Left ventricle myocardium inferior (tissue), 1 donor: Measurements from ENCODE around the gene TTLL6. TPM values are rescaled to one million over a fixed set of nuclear protein-coding genes. Genes with fewer than 3 reads are reported as not detected.

Source experiments
- DNase-seq: peaks from one replicate; pipeline ENCODE4 v3.0.0-alpha.2; 2020
- H3K27ac ChIP-seq: fragments of 200-600 bp; replicated peaks from 2 replicates; pipeline ENCODE4 v1.8.0; 2021
- H3K27me3 ChIP-seq: fragments of 200-600 bp; 2 replicates; pipeline ENCODE4 v1.8.0; 2021; ENCODE audit warnings: low read depth
- H3K36me3 ChIP-seq: fragments of 200-600 bp; 2 replicates; pipeline ENCODE4 v1.8.0; 2021
- H3K4me1 ChIP-seq: fragments of 200-600 bp; 2 replicates; pipeline ENCODE4 v1.8.0; 2021
- H3K4me3 ChIP-seq: fragments of 200-600 bp; 2 replicates; pipeline ENCODE4 v1.8.0; 2021; ENCODE audit warnings: mild to moderate bottlenecking, moderate library complexity
- H3K9me3 ChIP-seq: fragments of 200-600 bp; replicated peaks from 2 replicates; pipeline ENCODE4 v1.8.0; 2021
- intact Hi-C: fragments of 100-400 bp; cut with micrococcal nuclease; formaldehyde crosslinking; loops from one replicate; pipeline ENCODE4 v1.11.0; 2022
- long read RNA-seq: library from polyadenylated mRNA; unstranded; transcript quantifications from one replicate; pipeline ENCODE4 v2.0.0, GENCODE V29; 2021
- total RNA-seq: library from RNA; stranded (reverse); fragmentation: NEBNext Ultra II Directional; extraction: Animal tissue kit (Norgen Biotek cat#: 25700); gene quantifications from one replicate; pipeline ENCODE4 v1.2.1, GENCODE V29; 2021
- TF ChIP-seq, protein P1 (sequence below): fragments of 200-600 bp; IDR thresholded peaks from 2 replicates; pipeline ENCODE4 v1.8.0; 2021; ENCODE audit warnings: antibody characterized with exemption, mild to moderate bottlenecking, borderline replicate concordance
- donor health status: DM: no; HTN: yes; CAD: no; lungs with severe emphysema.

TTLL6 gene
- total RNA-seq, result not detected
- long read RNA-seq, result 0 reads

DNA sequence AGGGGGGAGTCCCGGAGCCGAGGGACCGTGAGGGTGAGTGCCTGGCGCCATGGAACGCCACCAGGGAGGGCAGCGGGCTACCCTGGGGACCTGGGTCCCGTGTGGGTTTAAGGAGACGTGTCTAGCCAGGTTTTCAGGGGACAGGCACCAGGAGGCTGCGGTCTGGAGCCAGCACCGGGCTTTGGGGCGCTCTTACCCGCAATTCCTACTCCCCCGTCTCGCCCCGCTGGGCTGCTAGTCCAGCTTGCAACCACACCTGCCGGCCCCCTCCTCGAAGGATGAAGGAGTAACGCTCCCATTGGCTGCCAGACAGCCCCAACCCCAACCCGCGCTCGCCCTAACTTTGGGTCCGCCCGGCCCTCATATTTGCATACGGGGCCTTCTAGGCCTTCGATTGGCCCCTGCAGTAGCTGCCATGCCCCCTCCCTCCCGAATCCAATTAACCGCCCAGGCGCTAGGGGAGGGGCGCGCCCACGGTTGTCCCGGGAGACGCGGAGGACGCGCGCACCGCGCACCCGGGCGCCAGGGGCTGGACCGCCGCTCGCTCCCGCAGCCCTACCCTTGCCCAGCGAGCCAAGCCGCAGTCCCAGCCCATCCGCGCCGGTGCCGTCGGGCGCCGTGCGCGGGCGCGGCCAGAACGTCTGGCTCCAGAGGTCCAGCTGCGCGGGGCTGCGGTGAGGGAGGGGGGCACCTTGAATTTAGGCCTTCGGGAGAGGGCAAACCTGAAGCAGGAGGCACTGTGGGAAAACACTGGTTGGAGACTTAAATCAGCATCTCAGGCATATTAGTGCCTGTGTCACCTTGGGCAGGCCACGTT, at the start of gene TTLL6:
Gene TTLL6, minus strand, starts transcription at position 456 of the 817 bp plus-strand sequence. Its CDS starts 157 bp downstream, at position 299.
- H3K27ac ChIP-seq, result peak within 1 kb of the TSS; percentile 31
- no peaks in the 10 kb centered on the region for H3K36me3 ChIP-seq
- intact Hi-C loops, result no loop called here
- H3K27me3 ChIP-seq, result peaks cover 9% of the 10 kb centered on the region
- DNase-seq, result peak; percentile 84
- H3K4me3 ChIP-seq, result peak within 1 kb of the TSS; percentile 63
- peaks cover 18% of the 10 kb centered on the region for H3K4me1 ChIP-seq
- H3K9me3 ChIP-seq, result no peaks in the 10 kb centered on the region
- TF ChIP-seq, protein P1, sequence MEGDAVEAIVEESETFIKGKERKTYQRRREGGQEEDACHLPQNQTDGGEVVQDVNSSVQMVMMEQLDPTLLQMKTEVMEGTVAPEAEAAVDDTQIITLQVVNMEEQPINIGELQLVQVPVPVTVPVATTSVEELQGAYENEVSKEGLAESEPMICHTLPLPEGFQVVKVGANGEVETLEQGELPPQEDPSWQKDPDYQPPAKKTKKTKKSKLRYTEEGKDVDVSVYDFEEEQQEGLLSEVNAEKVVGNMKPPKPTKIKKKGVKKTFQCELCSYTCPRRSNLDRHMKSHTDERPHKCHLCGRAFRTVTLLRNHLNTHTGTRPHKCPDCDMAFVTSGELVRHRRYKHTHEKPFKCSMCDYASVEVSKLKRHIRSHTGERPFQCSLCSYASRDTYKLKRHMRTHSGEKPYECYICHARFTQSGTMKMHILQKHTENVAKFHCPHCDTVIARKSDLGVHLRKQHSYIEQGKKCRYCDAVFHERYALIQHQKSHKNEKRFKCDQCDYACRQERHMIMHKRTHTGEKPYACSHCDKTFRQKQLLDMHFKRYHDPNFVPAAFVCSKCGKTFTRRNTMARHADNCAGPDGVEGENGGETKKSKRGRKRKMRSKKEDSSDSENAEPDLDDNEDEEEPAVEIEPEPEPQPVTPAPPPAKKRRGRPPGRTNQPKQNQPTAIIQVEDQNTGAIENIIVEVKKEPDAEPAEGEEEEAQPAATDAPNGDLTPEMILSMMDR, result no peak

DNA sequence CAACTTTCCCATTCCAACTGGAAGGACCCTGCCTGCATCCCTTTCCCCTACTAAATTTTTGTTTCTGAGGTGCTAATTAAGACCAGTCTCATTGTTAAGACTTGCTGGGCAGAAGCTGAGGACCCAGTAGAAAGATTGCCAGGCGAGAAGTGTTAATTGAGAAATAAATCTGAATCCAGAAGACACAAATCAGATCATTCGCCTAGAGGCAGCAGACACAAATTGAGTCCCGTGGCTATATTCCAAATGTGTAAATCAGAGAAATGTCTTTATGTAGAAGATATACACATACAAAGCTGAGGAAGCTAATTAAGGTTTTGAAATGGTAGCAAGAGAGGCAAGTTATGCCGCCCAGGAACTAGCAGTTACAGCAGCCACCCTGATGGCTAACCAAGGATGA, 43.4 kb upstream of the TTLL6 start:
- H3K4me3 ChIP-seq, result no peak overlapping the region
- no peaks in the 10 kb centered on the region for H3K27me3 ChIP-seq
- intact Hi-C loops, result no loop called here
- no peak overlapping the region for H3K27ac ChIP-seq
- peaks cover 100% of the 10 kb centered on the region for H3K36me3 ChIP-seq
- H3K4me1 ChIP-seq, result no peaks in the 10 kb centered on the region
- TF ChIP-seq, protein P1, result no peak
- no peaks in the 10 kb centered on the region for H3K9me3 ChIP-seq
- DNase-seq, result no peak

DNA sequence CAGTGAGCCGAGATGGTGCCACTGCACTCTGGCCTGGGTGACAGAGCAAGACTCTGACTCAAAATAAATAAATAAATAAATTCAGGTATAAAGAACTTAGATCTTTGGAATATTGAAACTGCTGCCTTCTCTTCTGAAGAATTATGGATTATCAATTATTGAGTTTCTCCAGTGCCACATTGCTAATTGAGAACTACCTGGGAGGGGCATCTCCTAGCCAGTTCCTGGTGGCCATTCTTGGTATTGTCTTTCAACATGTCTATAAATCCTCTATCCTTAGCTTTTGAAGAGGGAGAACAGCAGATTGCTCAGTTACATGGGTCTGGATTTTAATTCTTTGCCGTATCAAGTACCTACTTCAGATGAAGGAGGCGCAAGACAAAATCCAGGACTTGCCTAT, 43.0 kb upstream of the TTLL6 start:
- H3K9me3 ChIP-seq, result no peaks in the 10 kb centered on the region
- no peak for DNase-seq
- no peaks in the 10 kb centered on the region for H3K27me3 ChIP-seq
- no peak overlapping the region for H3K27ac ChIP-seq
- no peaks in the 10 kb centered on the region for H3K4me1 ChIP-seq
- H3K4me3 ChIP-seq, result no peak overlapping the region
- TF ChIP-seq, protein P1, result no peak
- peaks cover 100% of the 10 kb centered on the region for H3K36me3 ChIP-seq
- intact Hi-C loops, result no loop called here

DNA sequence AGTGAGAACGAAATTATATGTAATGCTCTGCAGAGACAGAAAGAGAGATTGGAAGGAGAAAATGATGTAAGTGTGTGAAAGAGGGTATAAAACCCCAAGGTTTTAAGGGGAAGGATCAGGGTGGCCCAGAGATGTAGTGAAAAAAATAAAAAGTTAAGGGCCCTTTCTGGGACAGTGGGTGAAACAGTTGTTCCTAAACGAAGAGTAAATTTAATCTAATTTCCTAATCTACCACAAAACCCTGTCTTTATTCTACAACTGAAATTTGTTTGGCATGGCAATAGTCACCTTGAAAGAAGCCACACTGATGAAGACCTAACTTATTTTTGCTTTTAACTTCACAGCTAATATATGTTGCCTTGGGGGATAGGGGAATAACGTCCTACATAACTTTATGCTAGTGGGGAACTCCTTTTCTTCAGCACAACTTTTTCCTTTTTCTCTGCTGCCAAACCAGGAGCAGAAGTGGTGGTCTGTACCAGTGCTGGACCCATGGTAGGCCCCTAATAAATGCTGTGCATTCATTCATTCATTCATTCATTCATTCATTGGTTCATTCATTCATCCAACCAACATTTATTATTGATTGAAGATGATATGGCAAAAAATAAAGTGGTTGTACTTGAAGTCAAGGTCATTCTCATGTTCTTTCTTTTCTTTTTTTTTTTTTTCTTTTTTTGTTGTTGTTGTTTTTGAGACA, 39.2 kb upstream of the TTLL6 start:
- H3K36me3 ChIP-seq, result peaks cover 99% of the 10 kb centered on the region
- H3K4me3 ChIP-seq, result no peak overlapping the region
- TF ChIP-seq, protein P1, result no peak
- intact Hi-C loops, result no loop called here
- no peaks in the 10 kb centered on the region for H3K9me3 ChIP-seq
- no peak for DNase-seq
- H3K4me1 ChIP-seq, result no peaks in the 10 kb centered on the region
- H3K27ac ChIP-seq, result no peak overlapping the region
- no peaks in the 10 kb centered on the region for H3K27me3 ChIP-seq

DNA sequence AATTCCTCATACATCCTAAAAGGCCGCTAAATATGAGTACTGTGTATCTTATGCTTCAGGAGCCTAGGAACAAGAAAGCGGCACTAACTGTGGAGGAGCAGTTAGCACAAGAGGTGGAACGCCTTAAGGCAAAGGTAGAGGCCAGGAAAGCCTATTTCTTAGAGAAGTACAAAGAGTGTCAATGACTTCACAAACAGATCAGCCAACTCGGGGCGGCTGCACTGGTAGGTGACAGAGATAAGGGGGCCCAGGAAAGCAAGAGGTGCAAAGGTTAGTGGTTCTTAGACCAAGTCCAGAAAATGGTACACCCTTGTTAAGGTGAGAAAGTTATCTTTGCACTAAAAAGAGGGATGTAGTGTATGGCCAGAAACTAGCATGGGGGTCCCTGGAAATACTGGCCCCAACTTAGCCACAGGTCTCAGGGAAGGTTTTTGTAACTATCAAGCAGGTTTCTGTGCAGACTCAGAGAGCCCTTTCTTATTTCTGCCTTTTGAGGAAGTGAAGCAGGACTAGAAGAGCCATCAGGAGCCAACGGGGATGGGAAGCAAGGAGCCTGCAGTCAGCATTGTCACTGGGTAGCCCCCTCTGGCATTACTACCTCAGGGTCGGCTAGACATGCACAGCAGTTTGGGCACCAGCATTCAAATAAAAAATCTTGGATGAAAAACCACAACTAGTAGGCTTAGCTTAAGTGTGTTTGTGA, 37.9 kb upstream of the TTLL6 start:
- Histone ChIP-seq H3K4me1 (no peaks in the 10 kb centered on the region), H3K36me3 (peaks cover 99% of the 10 kb centered on the region), H3K27me3 (no peaks in the 10 kb centered on the region), H3K9me3 (no peaks in the 10 kb centered on the region), H3K27ac (no peak overlapping the region), H3K4me3 (no peak overlapping the region)
- TF ChIP-seq, protein P1, result no peak
- no peak for DNase-seq
- intact Hi-C loops, result no loop called here
